HG02623 (cell line): ENCODE measurements around the gene ARPP19.
"Not testable (repeated sequence)": the region's sequence is repeated elsewhere in the genome, so short reads cannot be mapped to it uniquely, and the experiment has no call there.

Experiments used
- ATAC-seq: cut with Tn5 transposase; IDR thresholded peaks from one replicate; pipeline ENCODE4 v1.9.1; 2021; ENCODE audit warnings: moderate library complexity; ENCODE audit not compliant: unreplicated experiment

ARPP19 gene

DNA sequence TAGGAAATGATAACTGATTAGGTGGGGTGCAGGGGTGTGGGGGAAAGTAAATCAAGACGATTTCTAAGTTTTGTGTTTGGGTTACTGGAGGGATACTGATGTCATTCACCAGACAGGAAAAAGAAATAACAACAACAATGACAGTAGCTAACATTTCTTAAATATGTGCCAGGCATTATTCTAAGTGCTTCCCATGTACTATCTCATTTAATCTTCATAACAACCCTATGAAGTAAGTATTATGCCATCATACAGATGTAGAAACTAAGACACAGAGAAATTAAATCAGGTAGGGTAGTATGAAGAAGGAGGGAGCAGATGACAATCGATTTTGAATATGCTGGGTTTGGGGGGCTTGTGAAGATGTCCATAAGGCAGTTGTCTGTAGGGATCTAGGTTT lies 53.5 kb downstream of the ARPP19 start:
- ATAC-seq: no peak

- no peak for ATAC-seq
These were observed 54.3 kb downstream of the ARPP19 start for GRCh38 chr15:52514482-52514881.

GRCh38 chr15:52512869-52513268 lies 56.0 kb downstream of the ARPP19 start:
- ATAC-seq: not testable (repeated sequence)

- no peak for ATAC-seq
These were observed 57.7 kb downstream of the ARPP19 start for GRCh38 chr15:52511084-52511483.

DNA sequence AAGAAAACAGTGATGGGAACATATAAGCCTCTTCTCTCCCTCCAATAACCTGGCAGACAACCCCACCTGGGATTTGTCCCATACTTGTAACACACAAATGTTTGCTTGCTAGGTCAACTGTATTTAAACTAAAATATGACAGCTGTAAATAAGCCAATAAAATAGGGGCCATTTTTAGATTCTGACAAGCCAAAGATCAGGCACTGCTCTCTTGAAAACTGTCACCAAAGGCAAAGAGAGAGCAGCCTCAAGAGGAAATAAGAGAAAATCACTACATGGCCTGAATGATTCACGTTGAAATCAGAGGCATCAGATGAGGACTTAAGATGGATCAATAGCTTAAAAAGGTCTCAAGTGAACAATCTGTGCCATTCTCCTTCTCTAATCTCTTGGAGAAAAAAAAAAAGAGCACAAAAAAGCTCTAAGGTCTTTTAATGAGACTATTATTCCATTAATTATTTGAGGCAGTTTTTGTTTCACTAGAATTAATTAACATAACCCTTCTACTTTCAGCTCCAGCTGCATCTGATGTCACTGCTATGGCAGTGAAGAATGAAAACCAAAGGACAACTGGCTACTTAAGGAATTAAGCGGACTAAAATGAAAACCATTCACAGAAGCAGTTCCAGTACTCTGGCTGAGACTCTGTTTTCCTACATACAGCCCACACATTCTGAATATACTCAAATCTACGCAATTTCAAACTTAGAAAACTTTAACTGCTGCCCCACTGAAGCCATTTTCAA lies 59.2 kb downstream of the ARPP19 start:
- ATAC-seq: no peak

- no peak for ATAC-seq
These were observed 62.3 kb downstream of the ARPP19 start for GRCh38 chr15:52506549-52506948.

DNA sequence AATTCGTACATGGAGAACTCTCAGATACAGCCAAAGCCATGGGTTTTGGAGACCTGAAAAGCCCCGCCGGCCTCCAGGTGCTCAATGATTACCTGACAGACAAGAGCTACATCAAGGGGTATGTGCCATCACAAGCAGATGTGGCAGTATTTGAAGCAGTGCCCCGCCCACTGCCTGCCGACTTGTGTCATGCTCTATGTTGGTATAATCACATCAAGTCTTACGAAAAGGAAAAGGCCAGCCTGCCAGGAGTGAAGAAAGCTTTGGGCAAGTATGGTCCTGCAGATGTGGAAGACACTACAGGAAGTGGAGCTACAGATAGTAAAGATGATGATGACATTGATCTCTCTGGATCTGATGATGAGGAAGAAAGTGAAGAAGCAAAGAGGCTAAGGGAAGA lies 63.7 kb downstream of the ARPP19 start:
- ATAC-seq: no peak

GRCh38 chr15:52503788-52504496 lies 64.9 kb downstream of the ARPP19 start:
- no peak for ATAC-seq

- ATAC-seq: no peak
These were observed 66.2 kb downstream of the ARPP19 start for GRCh38 chr15:52502608-52503007.

GRCh38 chr15:52499506-52499905 lies 69.3 kb downstream of the ARPP19 start:
- no peak for ATAC-seq

GRCh38 chr15:52498706-52499105 lies 70.1 kb downstream of the ARPP19 start:
- ATAC-seq: no peak
